ENCODE data around the gene PTPRK. TPM values are rescaled to one million over a fixed set of nuclear protein-coding genes. Genes with fewer than 3 reads are reported as not detected.

The PTPRK gene
- total RNA-seq, 2 experiments from 2014 or later: 7.9 to 9.1 TPM

- POLR2A ChIA-PET: interaction anchor here (0.7 kb wide), 1 partner anchor 29 kb away, joined by 3 read pairs; no protein-coding TSS in a partner anchor
Observed at GRCh38 chr6:127956956-127957355, 563.4 kb downstream of the PTPRK start.

DNA sequence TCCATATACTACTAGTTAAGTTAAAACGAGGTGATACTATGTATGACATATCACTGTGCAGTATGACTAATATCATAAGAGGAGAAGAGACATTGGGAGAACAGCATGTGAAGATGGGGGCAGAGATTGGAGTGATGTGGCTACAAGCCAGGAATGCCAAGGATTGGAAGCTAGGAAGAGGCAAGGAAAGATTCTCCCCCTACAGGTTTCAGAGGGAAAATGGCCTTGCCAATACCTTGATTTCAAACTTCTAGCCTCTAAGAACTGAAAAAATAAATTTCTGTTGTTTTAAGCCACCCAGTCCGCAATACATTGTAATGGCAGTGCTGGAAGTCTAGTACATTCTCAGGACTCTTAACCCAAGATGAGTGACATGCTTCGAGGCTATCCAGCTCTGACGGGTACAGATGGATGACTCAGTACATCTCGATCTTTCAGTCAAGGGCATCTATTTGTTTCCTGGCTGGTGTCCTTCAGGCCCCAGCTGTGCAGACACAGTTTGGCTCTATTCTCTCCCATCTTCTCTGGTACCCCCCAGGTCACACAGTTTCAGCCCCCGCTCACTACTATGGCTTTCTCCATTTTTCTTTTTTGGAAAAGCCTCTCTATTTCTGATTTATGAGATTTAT lies 564.0 kb downstream of the PTPRK start:
- CTCF ChIA-PET: no interaction called here

More at GRCh38 chr6:127956956-127957355, 563.4 kb downstream of the PTPRK start:
- CTCF ChIA-PET: no interaction called here

GRCh38 chr6:127954082-127954481 lies 566.3 kb downstream of the PTPRK start:
- CTCF ChIA-PET: interaction anchor here (1.1 kb wide), 1 partner anchor 46 kb away, joined by 4 read pairs; no protein-coding TSS in a partner anchor
- POLR2A ChIA-PET: interaction anchor here (0.6 kb wide), 1 partner anchor 47 kb away, joined by 5 read pairs; no protein-coding TSS in a partner anchor

More for the DNA sequence above, 564.0 kb downstream of the PTPRK start:
- POLR2A ChIA-PET: interaction anchor here (0.7 kb wide), 1 partner anchor 29 kb away, joined by 3 read pairs; no protein-coding TSS in a partner anchor

DNA sequence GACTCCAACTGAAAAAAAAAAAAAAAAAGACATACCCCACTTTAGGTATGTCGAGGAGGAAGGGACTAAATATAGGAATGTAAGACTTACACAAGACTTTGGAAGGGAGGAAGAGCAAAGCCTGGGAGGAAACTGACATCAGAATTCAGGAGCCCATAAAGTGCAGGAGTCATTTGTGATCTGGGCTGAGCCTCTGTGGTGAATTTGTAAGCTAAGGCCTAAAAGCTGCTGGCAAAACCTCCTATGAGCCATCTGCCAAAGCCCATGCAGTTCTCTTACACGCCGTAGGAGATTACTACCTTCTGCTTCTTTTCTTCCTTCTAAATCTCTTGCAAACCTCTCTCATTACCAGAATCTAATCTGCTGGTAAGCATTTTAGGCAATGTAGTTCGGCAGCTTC lies 567.6 kb downstream of the PTPRK start:
- CTCF ChIA-PET: interaction anchor here (0.7 to 1.9 kb wide), 2 partner anchors 15 to 20 kb away, joined by 3 to 4 read pairs; no protein-coding TSS in a partner anchor
- POLR2A ChIA-PET: interaction anchor here (0.7 kb wide), 1 partner anchor 571 kb away, joined by 4 read pairs; no protein-coding TSS in a partner anchor

DNA sequence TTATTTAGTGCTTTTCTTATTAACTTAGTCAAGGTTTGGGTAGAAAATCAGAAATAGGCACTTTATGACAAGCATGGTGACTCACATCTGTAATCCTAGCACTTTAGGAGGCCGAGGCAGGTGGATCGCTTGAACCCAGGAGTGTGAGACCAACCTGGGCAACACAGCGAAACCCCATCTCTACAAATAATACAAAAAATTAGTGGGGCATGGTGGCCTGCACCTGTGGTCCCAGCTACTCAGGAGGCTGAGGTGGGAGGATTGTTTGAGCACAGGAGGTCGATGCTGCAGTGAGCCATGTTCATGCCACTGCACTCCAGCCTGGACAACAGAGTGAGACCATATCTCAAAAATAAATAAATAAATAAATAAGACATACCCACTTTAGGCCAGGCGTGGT lies 568.2 kb downstream of the PTPRK start:
- CTCF ChIA-PET: interaction anchor here (0.7 to 1.9 kb wide), 3 partner anchors 14 to 20 kb away, joined by 3 to 4 read pairs (median 3); no protein-coding TSS in a partner anchor
- POLR2A ChIA-PET: no interaction called here

GRCh38 chr6:127951172-127951917 lies 569.1 kb downstream of the PTPRK start:
- CTCF ChIA-PET: interaction anchor here (0.7 to 1.9 kb wide), 3 partner anchors 13 to 21 kb away, joined by 3 to 4 read pairs (median 4); no protein-coding TSS in a partner anchor
- POLR2A ChIA-PET: no interaction called here

GRCh38 chr6:127950566-127951145 lies 569.7 kb downstream of the PTPRK start:
- ChIA-PET CTCF (interaction anchor here (0.8 to 1.4 kb wide), 3 partner anchors 16 to 21 kb away, joined by 3 to 4 read pairs (median 3); no protein-coding TSS in a partner anchor), POLR2A (no interaction called here)

GRCh38 chr6:127949251-127949650 lies 571.1 kb downstream of the PTPRK start:
- ChIA-PET CTCF (interaction anchor here (1.3 kb wide), 1 partner anchor 20 kb away, joined by 3 read pairs; no protein-coding TSS in a partner anchor), POLR2A (no interaction called here)

DNA sequence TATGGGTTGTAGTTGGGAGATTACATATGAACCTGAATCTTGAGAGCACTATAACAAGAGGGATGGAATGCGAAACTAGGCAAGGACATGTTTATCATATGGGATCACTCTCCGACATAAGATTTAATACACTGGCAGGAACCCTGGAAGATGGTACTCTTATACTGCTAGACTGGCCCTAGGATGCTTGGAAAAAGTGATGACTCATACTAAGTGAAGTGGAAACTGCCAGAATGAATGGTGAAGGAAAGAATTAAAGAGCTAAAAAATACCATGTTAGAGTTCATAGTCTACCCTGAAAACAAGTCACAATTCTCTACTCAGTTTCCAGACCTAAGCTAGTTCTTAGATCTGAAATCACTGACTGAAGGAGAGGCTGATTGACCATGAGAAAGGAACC lies 574.0 kb downstream of the PTPRK start:
- ChIA-PET CTCF (no interaction called here), POLR2A (interaction anchor here (0.8 kb wide), 1 partner anchor 66 kb away, joined by 3 read pairs; no protein-coding TSS in a partner anchor)

DNA sequence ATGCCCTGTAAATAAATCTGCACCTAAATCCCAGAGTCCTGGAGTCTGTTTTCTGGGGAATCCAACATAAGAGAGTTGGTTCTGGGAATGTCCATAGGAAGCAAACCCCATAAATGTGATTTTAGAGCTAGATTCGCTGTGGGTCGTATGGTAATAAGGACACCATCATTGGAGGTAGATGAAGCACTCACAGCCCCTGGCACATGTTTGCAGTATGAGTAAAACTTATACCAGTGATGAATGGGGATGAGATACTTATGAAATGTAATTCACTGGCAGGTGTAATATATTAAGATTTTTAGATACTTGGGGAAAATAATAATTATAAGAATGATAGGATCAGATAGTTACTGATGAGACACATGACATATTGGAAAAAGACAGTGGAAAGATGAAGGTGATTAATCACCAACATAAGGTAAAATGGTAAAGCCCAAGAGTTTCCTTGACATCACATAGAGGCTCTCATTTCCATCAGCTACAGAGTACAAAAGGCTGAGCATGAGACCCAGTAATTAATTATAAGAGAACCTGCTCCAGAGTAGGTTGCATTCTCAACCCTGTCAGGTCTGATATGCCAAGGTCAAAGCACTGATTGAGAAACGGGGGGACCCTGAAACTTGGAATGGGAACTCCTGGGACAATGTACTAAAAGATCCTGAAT lies 574.8 kb downstream of the PTPRK start:
- CTCF ChIA-PET: no interaction called here
- POLR2A ChIA-PET: interaction anchor here (0.8 kb wide), 1 partner anchor 65 kb away, joined by 3 read pairs; no protein-coding TSS in a partner anchor

DNA sequence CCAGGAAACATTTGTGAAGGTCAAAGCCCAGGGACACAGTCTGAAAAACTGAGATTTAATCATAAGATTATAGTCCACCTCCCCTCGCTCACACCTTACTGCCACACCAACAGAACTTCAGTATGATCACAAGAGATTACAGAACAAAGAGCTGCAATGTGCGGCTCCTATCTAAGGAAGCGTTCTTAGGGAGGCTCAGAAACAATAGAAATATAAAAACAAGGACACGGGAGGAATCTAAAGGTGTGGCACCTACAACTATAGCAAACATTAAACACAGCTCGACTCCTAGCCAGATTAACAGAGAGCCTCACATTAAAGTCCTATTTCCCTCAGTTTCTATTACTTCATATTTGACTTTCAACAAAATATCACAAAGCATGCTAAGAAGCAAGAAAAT lies 579.2 kb downstream of the PTPRK start:
- POLR2A ChIA-PET: no interaction called here
- CTCF ChIA-PET: no interaction called here

DNA sequence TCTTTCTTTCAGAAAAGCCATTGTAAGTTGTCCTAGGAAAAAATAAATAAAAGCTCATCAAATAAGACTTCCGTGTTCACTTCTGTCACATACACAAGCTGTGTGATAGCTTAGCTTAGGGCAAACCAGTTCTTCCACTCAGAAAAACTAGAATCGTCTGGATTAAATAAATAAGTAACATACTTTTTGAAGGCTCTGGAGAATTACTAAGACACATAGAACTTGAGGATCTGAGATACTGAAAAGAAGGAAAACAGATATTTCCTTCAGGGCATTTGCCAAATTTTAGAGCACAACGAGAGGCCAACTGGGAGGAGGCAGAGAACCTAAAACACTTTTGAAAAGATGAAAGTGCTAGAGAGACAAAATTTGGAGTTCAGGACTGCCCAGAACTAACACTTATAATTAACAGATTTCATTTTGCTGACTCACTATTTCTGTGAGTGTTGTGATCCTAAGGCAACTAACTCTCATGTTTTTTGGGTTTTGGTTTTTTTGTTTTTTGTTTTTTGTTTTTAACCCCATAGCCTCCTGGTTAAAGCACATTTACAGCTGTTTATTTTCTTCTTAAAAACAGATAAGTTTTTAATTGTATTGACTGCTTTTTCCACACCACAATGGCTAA lies 580.8 kb downstream of the PTPRK start:
- ChIA-PET POLR2A (interaction anchor here (0.6 kb wide), 2 partner anchors 41 to 46 kb away, joined by 3 read pairs; no protein-coding TSS in a partner anchor), CTCF (no interaction called here)

GRCh38 chr6:127938701-127939100 lies 581.7 kb downstream of the PTPRK start:
- CTCF ChIA-PET: interaction anchor here (1.1 kb wide), 1 partner anchor 13 kb away, joined by 3 read pairs; no protein-coding TSS in a partner anchor
- POLR2A ChIA-PET: interaction anchor here (0.6 kb wide), 2 partner anchors 40 to 45 kb away, joined by 3 read pairs; no protein-coding TSS in a partner anchor

DNA sequence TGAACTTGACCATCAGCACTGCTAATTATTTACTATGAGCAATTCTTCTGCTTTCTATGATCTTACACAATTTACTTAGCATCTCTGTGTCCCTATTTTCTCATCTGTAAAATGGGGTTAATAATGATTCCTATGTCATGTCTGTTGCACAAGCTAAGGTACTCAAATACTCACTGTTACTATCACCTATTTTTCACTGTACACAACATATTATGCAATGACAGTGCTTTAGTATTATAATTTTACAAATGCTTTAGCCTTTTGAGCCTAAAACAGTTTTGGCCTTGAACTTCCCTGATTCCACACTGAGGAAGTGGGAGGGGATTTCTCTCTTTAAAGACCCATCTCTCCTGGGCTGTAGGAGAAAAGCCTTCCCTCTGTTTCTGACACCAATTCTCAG lies 582.7 kb downstream of the PTPRK start:
- CTCF ChIA-PET: interaction anchor here (1.1 to 1.2 kb wide), 2 partner anchors 14 to 15 kb away, joined by 3 read pairs; no protein-coding TSS in a partner anchor
- POLR2A ChIA-PET: no interaction called here

- CTCF ChIA-PET: interaction anchor here (1.2 kb wide), 1 partner anchor 14 kb away, joined by 3 read pairs; no protein-coding TSS in a partner anchor
- POLR2A ChIA-PET: no interaction called here
Observed at GRCh38 chr6:127937102-127937501, 583.3 kb downstream of the PTPRK start.

DNA sequence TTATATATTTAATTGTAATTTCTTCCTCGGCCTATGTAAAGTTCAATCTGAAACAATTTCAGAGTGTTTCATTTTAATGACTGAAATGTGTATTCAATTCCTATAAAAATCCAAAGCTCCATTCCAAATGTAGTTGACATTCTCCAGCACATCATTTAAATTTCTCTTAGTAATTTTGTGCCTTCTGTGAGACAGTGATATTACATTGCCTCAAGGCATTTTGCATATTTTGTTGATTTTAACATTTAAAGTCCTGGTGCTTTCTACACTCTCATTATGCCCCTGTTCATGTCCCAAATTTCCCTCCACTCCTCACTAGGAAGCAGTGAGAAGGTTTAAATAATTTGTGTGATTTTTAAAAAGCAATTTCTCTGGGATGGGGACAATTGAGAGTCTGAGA lies 585.4 kb downstream of the PTPRK start:
- POLR2A ChIA-PET: interaction anchor here (0.7 to 1.2 kb wide), 2 partner anchors 27 to 28 kb away, joined by 4 to 5 read pairs; no protein-coding TSS in a partner anchor
- CTCF ChIA-PET: interaction anchor here (1.0 to 1.7 kb wide), 2 partner anchors 15 to 27 kb away, joined by 4 read pairs; no protein-coding TSS in a partner anchor

- POLR2A ChIA-PET: interaction anchor here (0.7 to 1.2 kb wide), 4 partner anchors 17 to 42 kb away, joined by 3 to 5 read pairs (median 4); no protein-coding TSS in a partner anchor
- CTCF ChIA-PET: interaction anchor here (1.0 to 1.7 kb wide), 2 partner anchors 16 to 26 kb away, joined by 4 read pairs; no protein-coding TSS in a partner anchor
Observed at GRCh38 chr6:127933852-127934840, 586.3 kb downstream of the PTPRK start.
